Right cardiac atrium (tissue), 5 donors: ENCODE results near the gene FAM184A. TPM values are rescaled to one million over a fixed set of nuclear protein-coding genes. Genes with fewer than 3 reads are reported as not detected.

Source experiments
- ATAC-seq, 2 donors: fragments of 200-7000 bp; cut with Tn5 transposase; one replicate each; pipeline versions ENCODE4 v1.8.0 to v1.9.1; 2020; ENCODE audit warnings: moderate library complexity in 2 of 2, mild to moderate bottlenecking in 1 of 2
- DNase-seq, 3 donors: peaks; one replicate each; pipeline ENCODE4 v3.0.0-alpha.2; 2020
- H3K27ac ChIP-seq: one replicate; pipeline ENCODE4 v1.5.1; 2013; ENCODE audit warnings: mild to moderate bottlenecking, low read length, control low read depth, moderate library complexity
- H3K27me3 ChIP-seq: one replicate; pipeline ENCODE4 v1.6.1; 2013; ENCODE audit not compliant: control insufficient read depth, insufficient read depth
- H3K4me1 ChIP-seq: one replicate; pipeline ENCODE4 v1.6.1; 2013; ENCODE audit warnings: low read length; ENCODE audit not compliant: control insufficient read depth, insufficient read depth
- H3K4me3 ChIP-seq: one replicate; pipeline ENCODE4 v1.5.1; 2013; ENCODE audit warnings: low read length, control low read depth
- H3K9me3 ChIP-seq: one replicate; pipeline ENCODE4 v1.6.1; 2013; ENCODE audit warnings: low read length; ENCODE audit not compliant: control insufficient read depth
- WGBS: extraction: QIAGEN DNeasy Blood & Tissue Kit; methylation state at CpG from one replicate; pipeline ENCODE4 v1.1.7; 2013; 5-methylcytosine and 5-hydroxymethylcytosine counted together
- intact Hi-C, 4 donors: fragments of 100-400 bp; cut with DNase I; formaldehyde crosslinking; loops; one replicate each; pipeline versions ENCODE4 v1.11.0 to v1.14.0; 2022 to 2023
- polyA plus RNA-seq: library from polyadenylated mRNA; stranded (reverse); fragments of 200-250 nt; gene quantifications from one replicate; pipeline ENCODE4 v1.2.3, GENCODE V29; 2013
- total RNA-seq, 4 donors: library from RNA; stranded (reverse); fragmentation: NEBNext Ultra II Directional; extraction: Animal tissue kit (Norgen Biotek cat#: 25700); gene quantifications; one replicate each; pipeline ENCODE4 v1.2.1, GENCODE V29; 2021
- donor health status: healthy with polysubstance abuse.
- donor health status: DM: no; HTN: yes; CAD: no.
- donor health status: DM: no; HTN: no; CAD: no.
- donor health status: DM: no; HTN: yes; CAD: no; lungs with severe emphysema.
- donor health status: DM: yes; HTN: yes; CAD: no.

Gene FAM184A
- total and polyA plus RNA-seq, 5 donors = 1.8 to 4.3 (median 2.9) TPM

GRCh38 chr6:118965371-118965770, 113.1 kb downstream of the FAM184A start:
- H3K27me3 ChIP-seq = no peaks in the 10 kb centered on the region
- no peaks in the 10 kb centered on the region for H3K4me1 ChIP-seq
- ATAC-seq = no peak
- 92% methylated on average over 3 of the region's 3 CpGs for WGBS
- no peak overlapping the region for H3K4me3 ChIP-seq
- H3K9me3 ChIP-seq = no peaks in the 10 kb centered on the region
- intact Hi-C loops = loop anchor here in 1 of 4 donors (2.0 kb wide), 1 partner anchor 145 kb away; no protein-coding TSS in a partner anchor
- no peak for DNase-seq
- H3K27ac ChIP-seq = no peak overlapping the region

DNA sequence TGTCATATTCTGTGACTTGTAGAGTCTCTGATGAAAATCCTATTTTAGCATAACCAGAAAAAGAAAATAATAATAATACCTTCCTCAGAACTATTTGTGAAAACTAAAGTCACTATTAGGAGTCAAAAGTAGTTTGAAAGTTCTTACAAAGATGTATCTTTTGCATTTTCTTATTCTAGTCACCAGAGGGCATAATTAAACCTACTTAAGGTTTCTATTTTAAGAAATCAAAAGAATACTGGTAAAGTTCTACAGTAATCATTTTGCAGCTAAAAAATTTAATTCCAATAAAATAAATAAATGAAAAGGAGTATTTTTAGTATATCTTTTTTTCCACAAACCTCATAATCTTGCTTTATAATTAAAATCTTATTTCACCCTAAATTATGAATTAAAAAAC, 115.5 kb downstream of the FAM184A start:
- Histone ChIP-seq H3K4me1 (no peaks in the 10 kb centered on the region), H3K9me3 (no peaks in the 10 kb centered on the region), H3K4me3 (no peak overlapping the region), H3K27me3 (no peaks in the 10 kb centered on the region), H3K27ac (no peak overlapping the region)
- DNase-seq = no peak
- ATAC-seq = no peak
- intact Hi-C loops = no loop called here

GRCh38 chr6:118959903-118960302, 118.6 kb downstream of the FAM184A start:
- 95% methylated on average over 4 of the region's 4 CpGs for WGBS
- DNase-seq (no peak), ATAC-seq (no peak)
- no peak overlapping the region for H3K27ac ChIP-seq
- H3K9me3 ChIP-seq = no peaks in the 10 kb centered on the region
- intact Hi-C loops = no loop called here
- no peaks in the 10 kb centered on the region for H3K27me3 ChIP-seq
- H3K4me3 ChIP-seq = no peak overlapping the region
- no peaks in the 10 kb centered on the region for H3K4me1 ChIP-seq

GRCh38 chr6:118953391-118953790, 125.1 kb downstream of the FAM184A start:
- intact Hi-C loops = no loop called here
- 62% methylated on average over 2 of the region's 2 CpGs for WGBS
- Histone ChIP-seq H3K9me3 (no peaks in the 10 kb centered on the region), H3K4me3 (no peak overlapping the region), H3K27me3 (no peaks in the 10 kb centered on the region), H3K4me1 (no peaks in the 10 kb centered on the region), H3K27ac (no peak overlapping the region)
- no peak for ATAC-seq
- DNase-seq = no peak

GRCh38 chr6:118952683-118953082, 125.8 kb downstream of the FAM184A start:
- Histone ChIP-seq H3K27me3 (no peaks in the 10 kb centered on the region), H3K4me3 (no peak overlapping the region), H3K27ac (no peak overlapping the region), H3K4me1 (no peaks in the 10 kb centered on the region), H3K9me3 (no peaks in the 10 kb centered on the region)
- ATAC-seq (no peak), DNase-seq (no peak)
- intact Hi-C loops = no loop called here
- 96% methylated on average over 2 of the region's 2 CpGs for WGBS

DNA sequence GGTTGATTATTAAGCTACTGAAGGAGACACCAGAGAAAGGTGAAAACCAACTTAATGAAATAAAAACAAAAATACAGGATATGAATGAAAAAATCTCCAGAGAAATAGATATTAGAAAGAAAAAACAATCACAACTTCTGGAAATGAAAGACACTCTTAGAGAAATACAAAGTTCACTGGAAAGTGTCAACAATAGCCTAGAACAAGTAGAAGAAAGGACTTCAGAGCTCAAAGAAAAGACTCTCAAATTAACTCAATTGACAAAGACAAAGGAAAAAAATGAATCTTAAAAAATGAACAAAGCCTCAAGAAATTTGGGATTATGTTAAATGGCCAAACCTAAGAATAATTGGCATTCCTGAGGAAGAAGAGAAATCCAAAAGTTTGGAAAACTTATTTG, 133.2 kb downstream of the FAM184A start:
- Histone ChIP-seq H3K4me3 (no peak overlapping the region), H3K27me3 (no peaks in the 10 kb centered on the region), H3K9me3 (no peaks in the 10 kb centered on the region), H3K4me1 (no peaks in the 10 kb centered on the region), H3K27ac (no peak overlapping the region)
- no peak for ATAC-seq
- intact Hi-C loops = no loop called here
- no peak for DNase-seq

DNA sequence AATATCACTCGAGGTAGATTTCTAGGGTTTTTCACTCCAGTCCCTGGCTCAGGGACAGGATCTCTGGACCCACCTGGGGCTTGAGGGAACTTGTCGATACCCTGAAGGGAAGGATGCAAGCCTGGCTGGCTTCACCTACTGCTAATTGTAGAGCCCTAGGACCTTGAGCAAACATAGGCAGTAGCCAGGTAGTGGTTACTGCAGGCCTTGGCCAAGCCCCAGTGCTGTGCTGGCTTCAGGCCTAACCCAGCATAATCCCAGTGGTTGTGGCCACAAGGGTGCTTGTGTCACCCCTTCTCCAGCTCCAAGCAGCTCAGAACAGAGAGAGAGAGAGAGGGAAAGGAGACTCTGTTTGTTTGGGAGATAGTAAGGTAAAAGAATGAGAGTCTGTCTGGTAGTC, 137.7 kb downstream of the FAM184A start:
- H3K4me1 ChIP-seq = peaks cover 1% of the 10 kb centered on the region
- H3K27me3 ChIP-seq = no peaks in the 10 kb centered on the region
- peak in 1 of 2 donors; percentile 48 for ATAC-seq
- 98% methylated on average over 2 of the region's 2 CpGs for WGBS
- no peak overlapping the region for H3K27ac ChIP-seq
- intact Hi-C loops = no loop called here
- no peak overlapping the region for H3K4me3 ChIP-seq
- DNase-seq = no peak
- no peaks in the 10 kb centered on the region for H3K9me3 ChIP-seq

GRCh38 chr6:118939683-118940082, 138.8 kb downstream of the FAM184A start:
- H3K4me3 ChIP-seq = no peak overlapping the region
- DNase-seq (peak in 2 of 3 donors; percentile 22 to 55), ATAC-seq (no peak)
- no peak overlapping the region for H3K27ac ChIP-seq
- WGBS = 98% methylated on average over 1 of the region's 1 CpG
- H3K9me3 ChIP-seq = no peaks in the 10 kb centered on the region
- intact Hi-C loops = no loop called here
- H3K27me3 ChIP-seq = no peaks in the 10 kb centered on the region
- H3K4me1 ChIP-seq = peaks cover 1% of the 10 kb centered on the region

- no peak for ATAC-seq
- Histone ChIP-seq H3K9me3 (no peaks in the 10 kb centered on the region), H3K4me3 (no peak overlapping the region), H3K27me3 (no peaks in the 10 kb centered on the region), H3K27ac (no peak overlapping the region), H3K4me1 (peaks cover 1% of the 10 kb centered on the region)
- intact Hi-C loops = no loop called here
- no peak for DNase-seq
- 80% methylated on average over 3 of the region's 3 CpGs for WGBS
Measured at GRCh38 chr6:118935978-118936703, 142.3 kb downstream of the FAM184A start.

DNA sequence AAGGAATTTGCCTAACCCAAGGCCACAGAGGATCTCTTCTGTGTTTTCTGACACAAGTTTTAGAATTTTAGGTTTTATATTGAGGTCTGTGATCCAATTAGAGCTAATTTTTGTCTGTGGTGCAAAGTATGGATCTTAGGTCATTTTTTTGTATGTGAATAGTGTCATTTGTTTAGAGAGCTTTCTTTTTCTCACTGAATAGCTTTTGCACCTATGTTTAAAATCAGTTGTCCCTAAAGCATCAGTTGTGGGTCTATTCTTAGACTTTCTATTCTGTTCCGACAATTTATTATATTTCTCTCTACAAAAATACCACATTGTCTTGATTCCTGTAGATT, 143.2 kb downstream of the FAM184A start:
- intact Hi-C loops = no loop called here
- 11% methylated on average over 1 of the region's 1 CpG for WGBS
- DNase-seq = no peak

GRCh38 chr6:118934461-118935330, 143.8 kb downstream of the FAM184A start, which contains the start of gene MCM9:
Gene MCM9, minus strand, starts transcription at chr6:118935159. Its CDS starts 3,436 bp downstream, at chr6:118931723.
- no peaks in the 10 kb centered on the region for H3K9me3 ChIP-seq
- no peaks in the 10 kb centered on the region for H3K4me1 ChIP-seq
- ATAC-seq (peak; percentile 99 to 100), DNase-seq (peak; percentile 94 to 97 (median 95))
- under 1% methylated on average over 95 of the region's 95 CpGs for WGBS
- intact Hi-C loops = no loop called here
- H3K4me3 ChIP-seq = peak within 1 kb of the TSS; percentile 98
- H3K27ac ChIP-seq = peak within 1 kb of the TSS; percentile 99
- no peaks in the 10 kb centered on the region for H3K27me3 ChIP-seq

More for the DNA sequence above, 143.2 kb downstream of the FAM184A start:
- Histone ChIP-seq H3K4me3 (peak overlapping the region; percentile 98), H3K9me3 (no peaks in the 10 kb centered on the region), H3K27me3 (no peaks in the 10 kb centered on the region), H3K27ac (peak overlapping the region; percentile 99), H3K4me1 (peaks cover 1% of the 10 kb centered on the region)
- ATAC-seq = no peak
